A549 treated with dexamethasone at 1 μM for 4 hours (cell line): ENCODE results near the gene NOPCHAP1. TPM values are rescaled to one million over a fixed set of nuclear protein-coding genes. Genes with fewer than 3 reads are reported as not detected.

Experiments used
- total RNA-seq: library from RNA; stranded (reverse); fragments of 200-300 nt; extraction: Qiagen RNA extraction; gene quantifications from 5 replicates; pipeline ENCODE4 v1.2.3, GENCODE V29; 2022

Gene NOPCHAP1
- 25.0 to 34.9 TPM (median 28.2 TPM) in 5 replicates for total RNA-seq

GRCh38 chr12:104986022-104986941 lies at the start of gene NOPCHAP1:
TSS of gene NOPCHAP1 (plus strand) at chr12:104986316. CDS start at chr12:104986353, 37 bp downstream.

GRCh38 chr12:104958001-104958804 lies 27.9 kb upstream of the NOPCHAP1 start, which contains the start of gene SLC41A2:
TSS of gene SLC41A2 (minus strand) at chr12:104958290. CDS start at chr12:104928527, 29,763 bp downstream.

Other genes with a start within 250 kb of the NOPCHAP1 start
- 17.2 to 33.5 TPM (median 30.2 TPM) in 5 replicates for gene SLC41A2, start 28.0 kb upstream of the NOPCHAP1 start, total RNA-seq
- 3.1 to 4.7 TPM (median 4.2 TPM) in 5 replicates for gene ALDH1L2, start 98.1 kb downstream of the NOPCHAP1 start, total RNA-seq
- 21.3 to 31.9 TPM (median 26.3 TPM) in 5 replicates for gene WASHC4, start 121.4 kb downstream of the NOPCHAP1 start, total RNA-seq
- gene APPL2, start 249.9 kb downstream of the NOPCHAP1 start, total RNA-seq: 21.8 to 30.4 TPM (median 26.9 TPM) in 5 replicates